ENCODE data around the gene NES.
"Not testable (repeated sequence)": the region's sequence is repeated elsewhere in the genome, so short reads cannot be mapped to it uniquely, and the experiment has no call there.

Gene NES

GRCh38 chr1:156643049-156643777 is 34.0 kb downstream of the NES start:
- no peak for DNase-seq

DNA sequence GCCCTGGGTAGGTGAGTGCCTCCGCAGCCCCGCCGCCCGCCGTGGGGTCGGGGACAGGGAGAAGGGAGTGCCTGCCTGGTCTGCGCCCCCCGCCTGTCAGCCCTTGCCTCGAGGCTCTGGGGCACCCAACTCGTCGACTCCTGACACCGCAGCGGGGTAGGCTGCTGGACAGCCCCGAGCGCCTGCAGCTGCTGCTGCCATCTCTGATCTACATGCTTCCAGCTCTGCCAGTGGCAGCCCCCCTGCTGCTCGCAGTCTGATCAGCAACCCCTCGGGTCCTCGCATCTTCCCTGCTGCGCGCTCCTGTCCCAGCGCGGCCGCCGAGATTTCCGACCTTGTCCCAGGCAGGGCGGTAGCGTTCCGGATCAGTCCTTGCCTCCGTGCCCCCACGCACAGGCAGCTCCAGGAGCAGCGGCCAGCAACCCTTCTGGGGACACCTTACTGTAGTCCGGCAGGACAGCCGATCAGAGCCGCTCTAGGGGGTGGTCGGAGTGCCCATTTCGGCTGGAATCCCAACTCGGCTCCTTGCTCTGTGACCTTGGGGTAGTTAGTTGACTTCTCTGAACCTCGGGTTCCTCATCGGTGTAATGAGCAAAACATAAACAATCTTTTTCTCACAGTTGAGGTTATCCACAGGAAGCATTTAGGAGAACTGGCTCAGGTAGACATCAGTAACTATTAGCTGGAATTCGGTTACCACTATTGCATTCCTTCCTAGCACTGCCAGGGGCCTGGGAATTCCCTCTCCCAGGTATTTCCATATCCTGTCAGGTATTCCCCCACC is 34.8 kb downstream of the NES start:
- DNase-seq = no peak

GRCh38 chr1:156641761-156642264 is 35.4 kb downstream of the NES start, which contains the start of gene BCAN:
BCAN (plus strand) TSS chr1:156642117; CDS start chr1:156646055, 3,938 bp downstream.
- DNase-seq = no peak

- no peak for DNase-seq
Observed at GRCh38 chr1:156640842-156641706, 36.1 kb downstream of the NES start.

GRCh38 chr1:156639601-156640101 is 37.6 kb downstream of the NES start:
- no peak for DNase-seq

DNA sequence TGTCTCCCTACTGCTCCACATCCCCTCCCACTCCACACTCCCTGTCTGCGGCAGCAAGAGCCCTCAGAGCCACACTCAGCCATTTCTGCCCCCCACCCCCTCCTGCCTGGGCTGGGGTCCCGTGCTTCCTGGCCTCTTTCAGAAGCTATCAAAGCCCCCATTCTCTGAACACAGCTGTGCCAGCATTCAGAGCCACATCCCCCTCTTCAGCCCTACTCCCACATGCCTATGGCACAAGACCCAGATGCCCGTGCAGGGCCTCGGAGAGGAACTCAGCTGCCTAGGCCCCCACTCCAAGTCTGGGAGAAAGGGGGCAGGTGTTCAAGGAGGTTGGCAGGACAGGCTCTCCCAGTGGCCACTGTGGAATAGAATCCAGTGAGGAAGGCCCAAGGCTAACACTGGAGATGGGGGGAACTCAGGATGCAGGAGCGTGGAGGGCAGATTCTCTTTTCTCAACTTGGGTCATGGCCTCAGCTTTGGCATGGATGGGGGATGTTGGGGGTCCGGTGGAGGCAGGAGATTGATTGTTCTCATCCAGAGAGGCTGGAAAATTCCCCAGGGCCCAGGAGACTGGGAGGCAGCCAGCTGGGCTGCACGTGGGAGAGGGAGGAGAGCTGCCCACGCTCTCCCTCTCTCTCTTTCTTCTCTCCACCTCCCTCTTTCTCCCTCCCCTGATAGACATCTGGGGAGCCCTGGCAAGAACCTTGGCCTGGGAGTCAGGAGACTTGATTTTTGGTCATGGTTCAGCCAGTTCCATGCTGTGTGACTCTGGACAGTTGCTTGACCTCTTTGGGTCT is 38.8 kb downstream of the NES start:
- no peak for DNase-seq

- no peak for DNase-seq
Observed at GRCh38 chr1:156632355-156632754, 44.9 kb downstream of the NES start.

DNA sequence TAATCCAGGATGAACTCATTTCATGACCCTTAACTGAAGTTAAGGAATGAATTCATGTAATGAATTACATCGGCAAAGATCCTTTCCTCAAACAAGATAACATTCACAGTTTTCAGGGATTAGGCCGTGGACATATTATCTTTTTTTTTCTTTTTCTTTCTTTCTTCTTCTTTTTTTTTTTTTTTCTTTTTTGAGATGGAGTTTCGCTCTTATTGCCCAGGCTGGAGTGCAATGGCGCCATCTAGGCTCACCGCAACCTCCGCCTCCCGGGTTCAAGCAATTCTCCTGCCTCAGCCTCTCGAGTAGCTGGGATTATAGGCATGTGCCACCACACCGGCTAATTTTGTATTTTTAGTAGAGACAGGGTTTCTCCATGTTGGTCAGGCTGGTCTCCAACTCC is 46.1 kb downstream of the NES start:
- DNase-seq = not testable (repeated sequence)

GRCh38 chr1:156629823-156630449 is 47.3 kb downstream of the NES start:
- DNase-seq = no peak

DNA sequence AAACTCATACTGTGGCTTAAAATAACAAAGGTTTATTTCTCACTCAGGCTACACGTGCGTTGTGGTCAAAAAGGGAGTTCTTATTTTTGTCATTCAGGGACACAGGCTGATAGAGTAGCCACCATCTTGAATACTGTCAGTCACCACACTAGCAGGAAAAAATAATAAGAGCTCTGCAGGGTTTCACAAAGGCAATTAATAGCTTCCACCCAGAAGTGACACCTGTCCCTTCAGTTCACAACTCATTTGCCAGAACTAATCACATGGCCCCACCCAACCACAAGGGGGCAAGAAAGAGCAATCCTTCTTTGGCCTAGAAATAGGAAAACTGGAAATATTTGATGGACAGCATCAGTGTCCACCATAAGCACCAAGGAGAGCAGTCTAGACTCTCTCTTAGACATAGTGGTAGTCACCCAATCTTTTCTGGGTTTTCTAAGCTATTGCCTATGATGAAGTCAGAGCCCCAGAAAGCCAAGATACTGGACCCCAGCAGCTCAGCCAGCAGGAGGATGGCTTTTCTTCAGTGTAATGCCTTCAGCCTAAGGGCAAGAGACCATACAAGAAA is 49.8 kb downstream of the NES start:
- no peak for DNase-seq

GRCh38 chr1:156626079-156626438 is 51.1 kb downstream of the NES start:
- no peak for DNase-seq

DNA sequence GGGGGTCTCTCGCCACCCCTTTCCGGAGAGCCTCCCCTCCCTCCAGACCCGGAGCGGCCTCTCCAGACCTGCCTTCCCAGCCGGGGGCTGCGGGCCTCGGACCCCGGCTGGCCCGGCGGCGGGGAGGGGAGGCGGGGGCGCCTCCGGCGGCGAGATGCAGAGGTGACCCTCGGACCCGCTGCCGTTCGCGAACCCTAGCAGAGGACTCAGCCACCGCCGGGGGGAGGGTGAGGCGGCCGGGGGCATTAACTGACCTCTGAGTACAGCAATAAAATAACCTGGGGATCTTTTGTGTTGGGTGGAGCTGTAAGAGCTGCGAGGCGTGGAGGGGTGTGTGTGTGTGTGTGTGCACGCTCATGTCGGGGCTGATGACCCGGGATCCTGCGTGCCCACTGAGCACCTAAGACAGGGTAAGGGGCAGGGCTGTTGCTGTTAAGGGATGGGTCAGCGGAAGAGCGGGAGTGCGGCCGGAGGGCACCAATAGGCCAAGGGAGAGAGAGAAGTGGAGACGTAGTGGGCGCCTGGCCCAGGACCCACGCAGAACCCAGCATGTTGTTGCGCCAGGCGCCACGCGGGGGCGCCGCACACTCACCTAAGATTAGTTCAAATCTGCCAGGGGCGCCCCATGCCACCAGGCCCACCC is 51.6 kb downstream of the NES start:
- DNase-seq = peak; percentile 71

DNA sequence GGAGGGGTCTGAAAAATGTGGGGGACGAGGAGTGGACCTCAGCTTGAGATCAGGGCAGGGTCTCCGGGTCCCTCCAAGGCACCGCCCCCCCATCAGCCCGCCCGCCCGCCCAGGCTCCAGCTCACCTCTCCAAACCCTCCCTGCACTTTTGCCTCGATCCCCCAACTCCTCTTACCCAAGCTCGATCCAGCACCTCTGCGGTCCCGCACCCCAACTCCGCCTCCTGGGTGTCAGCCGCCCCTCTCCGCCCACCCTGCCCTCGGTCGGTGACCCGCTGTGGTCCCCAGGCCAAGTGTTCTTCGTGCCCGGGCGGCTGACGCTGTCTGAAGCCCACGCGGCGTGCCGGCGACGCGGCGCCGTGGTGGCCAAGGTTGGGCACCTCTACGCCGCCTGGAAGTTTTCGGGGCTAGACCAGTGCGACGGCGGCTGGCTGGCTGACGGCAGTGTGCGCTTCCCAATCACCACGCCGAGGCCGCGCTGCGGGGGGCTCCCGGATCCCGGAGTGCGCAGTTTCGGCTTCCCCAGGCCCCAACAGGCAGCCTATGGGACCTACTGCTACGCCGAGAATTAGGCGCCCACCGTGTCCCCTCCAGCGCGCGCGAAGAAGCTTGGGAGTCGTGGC is 52.3 kb downstream of the NES start:
- no peak for DNase-seq

DNA sequence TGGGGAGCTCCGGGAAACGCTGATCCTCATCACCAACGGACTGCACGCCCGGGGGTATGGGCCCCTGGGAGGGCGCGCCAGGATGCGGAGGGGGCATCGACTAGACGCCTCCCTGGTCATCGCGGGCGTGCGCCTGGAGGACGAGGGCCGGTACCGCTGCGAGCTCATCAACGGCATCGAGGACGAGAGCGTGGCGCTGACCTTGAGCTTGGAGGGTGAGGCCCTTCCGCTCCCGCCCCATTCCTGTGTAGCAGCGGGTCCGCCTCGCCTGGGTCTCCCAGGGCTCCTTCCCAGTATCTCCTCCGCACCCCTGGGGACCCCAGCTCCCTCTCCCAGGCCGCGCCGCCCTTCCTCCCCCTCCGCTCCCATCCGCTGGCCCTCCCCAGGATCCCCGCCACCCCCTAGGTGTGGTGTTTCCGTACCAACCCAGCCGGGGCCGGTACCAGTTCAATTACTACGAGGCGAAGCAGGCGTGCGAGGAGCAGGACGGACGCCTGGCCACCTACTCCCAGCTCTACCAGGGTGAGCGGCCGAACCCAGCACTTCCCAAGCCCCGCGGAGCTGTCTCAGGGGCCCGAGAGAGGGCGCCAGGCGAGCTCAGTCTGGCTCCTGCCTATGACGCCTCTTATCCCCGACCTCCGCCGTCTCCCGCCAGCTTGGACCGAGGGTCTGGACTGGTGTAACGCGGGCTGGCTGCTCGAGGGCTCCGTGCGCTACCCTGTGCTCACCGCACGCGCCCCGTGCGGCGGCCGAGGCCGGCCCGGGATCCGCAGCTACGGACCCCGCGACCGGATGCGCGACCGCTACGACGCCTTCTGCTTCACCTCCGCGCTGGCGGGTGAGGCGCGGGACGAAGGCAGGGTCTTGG is 53.0 kb downstream of the NES start:
- no peak for DNase-seq

GRCh38 chr1:156622581-156623297 is 54.5 kb downstream of the NES start:
- DNase-seq = no peak

GRCh38 chr1:156619582-156619955 is 57.6 kb downstream of the NES start:
- no peak for DNase-seq

DNA sequence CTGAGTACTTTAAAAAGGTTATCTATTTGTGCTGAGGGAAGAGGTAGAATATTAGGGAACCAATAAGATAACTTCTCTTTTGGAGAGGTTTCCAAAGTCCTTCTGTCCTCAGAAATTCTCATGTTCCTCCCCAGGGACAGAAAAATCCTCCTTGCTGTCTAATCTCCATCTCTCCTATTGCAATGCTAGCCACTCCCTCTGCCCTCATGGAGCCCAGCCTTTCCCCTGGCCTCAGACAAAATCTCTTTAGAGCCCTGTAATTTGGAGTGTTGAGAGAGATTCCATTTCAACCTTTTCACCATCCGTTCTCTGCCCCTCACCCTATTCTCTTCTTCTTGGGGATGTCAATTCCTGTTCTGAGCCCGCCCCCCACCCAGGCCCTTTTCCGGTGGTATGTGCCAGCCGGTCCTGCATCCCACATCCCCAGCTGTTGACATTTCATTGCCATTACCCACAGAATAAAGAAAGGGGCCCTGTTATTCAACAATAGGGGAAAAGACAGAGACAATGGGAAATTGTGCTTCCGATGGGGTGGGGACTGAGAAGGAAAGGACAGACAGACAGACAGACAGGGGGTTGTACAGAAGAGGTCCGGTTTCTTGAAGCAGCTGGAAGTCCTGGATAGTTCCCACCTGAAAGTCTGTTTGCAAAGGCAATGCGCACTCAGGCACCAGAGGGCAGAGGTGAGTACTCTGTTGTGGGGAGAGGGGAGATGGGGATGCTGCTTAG is 58.2 kb downstream of the NES start, which contains the start of gene HAPLN2:
Gene HAPLN2 (plus strand): TSS at position 563 of the 729 bp plus-strand sequence. CDS start 4,076 bp downstream, outside the sequence.
- DNase-seq = no peak

All from effector CD4-positive, alpha-beta T cell (primary cell).